Measurements from ENCODE around the gene GLT8D2. TPM values are rescaled to one million over a fixed set of nuclear protein-coding genes. Genes with fewer than 3 reads are reported as not detected.
A peak's percentile ranks its signal among the peaks of the same experiment; 100 is the strongest.

The GLT8D2 gene
- total and polyA plus RNA-seq, 4 donors = 1.6 to 36.5 (median 6.1) TPM

DNA sequence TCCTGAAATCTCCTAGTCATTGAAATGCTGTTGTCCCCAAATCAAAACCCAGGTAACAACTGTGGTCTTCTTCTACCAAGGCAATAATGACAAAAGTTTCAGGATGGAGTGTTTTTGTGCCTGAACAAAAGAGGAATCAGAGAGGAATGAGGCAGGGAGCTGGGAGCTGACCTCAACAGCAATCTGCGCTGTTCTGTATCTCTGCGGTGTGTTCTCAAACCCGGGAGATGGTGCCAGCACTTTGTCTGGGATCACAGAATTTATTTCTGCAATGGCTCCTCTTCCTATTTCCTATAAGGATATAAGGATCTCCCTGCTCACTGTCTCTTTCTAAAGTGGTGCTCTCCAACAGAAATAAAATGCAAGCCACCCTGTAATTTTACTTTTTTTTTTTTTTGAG lies 449 bp upstream of the GLT8D2 start:
- Histone ChIP-seq H3K27ac (ENCODE audit: low read depth in 1 of 2, low read length in 1 of 2) (no peak overlapping the region), H3K9ac (ENCODE audit: insufficient read depth in 1 of 2, low read length in 2 of 2) (peak overlapping the region in 1 of 2 donors; percentile 77), H3K36me3 (ENCODE audit: control insufficient read depth in 4 of 4, insufficient read depth in 4 of 4, low read length in 4 of 4) (no peaks in the 10 kb centered on the region), H3K9me3 (ENCODE audit: control insufficient read depth in 4 of 4, insufficient read depth in 3 of 4, low read length in 3 of 4) (no peaks in the 10 kb centered on the region), H3K4me1 (ENCODE audit: control insufficient read depth in 5 of 5, insufficient read depth in 5 of 5, low read length in 5 of 5) (peaks cover 0 to 27% (median 2%) of the 10 kb centered on the region in 5 donors), H3K27me3 (ENCODE audit: control insufficient read depth in 3 of 3, insufficient read depth in 3 of 3, low read length in 2 of 3) (no peaks in the 10 kb centered on the region), H3K4me3 (peak overlapping the region; percentile 24)
- ATAC-seq (ENCODE audit: insufficient read depth, low FRiP score) (no peak), DNase-seq (peak in 1 of 3 donors; percentile 29)
- TF ChIP-seq, protein P1, sequence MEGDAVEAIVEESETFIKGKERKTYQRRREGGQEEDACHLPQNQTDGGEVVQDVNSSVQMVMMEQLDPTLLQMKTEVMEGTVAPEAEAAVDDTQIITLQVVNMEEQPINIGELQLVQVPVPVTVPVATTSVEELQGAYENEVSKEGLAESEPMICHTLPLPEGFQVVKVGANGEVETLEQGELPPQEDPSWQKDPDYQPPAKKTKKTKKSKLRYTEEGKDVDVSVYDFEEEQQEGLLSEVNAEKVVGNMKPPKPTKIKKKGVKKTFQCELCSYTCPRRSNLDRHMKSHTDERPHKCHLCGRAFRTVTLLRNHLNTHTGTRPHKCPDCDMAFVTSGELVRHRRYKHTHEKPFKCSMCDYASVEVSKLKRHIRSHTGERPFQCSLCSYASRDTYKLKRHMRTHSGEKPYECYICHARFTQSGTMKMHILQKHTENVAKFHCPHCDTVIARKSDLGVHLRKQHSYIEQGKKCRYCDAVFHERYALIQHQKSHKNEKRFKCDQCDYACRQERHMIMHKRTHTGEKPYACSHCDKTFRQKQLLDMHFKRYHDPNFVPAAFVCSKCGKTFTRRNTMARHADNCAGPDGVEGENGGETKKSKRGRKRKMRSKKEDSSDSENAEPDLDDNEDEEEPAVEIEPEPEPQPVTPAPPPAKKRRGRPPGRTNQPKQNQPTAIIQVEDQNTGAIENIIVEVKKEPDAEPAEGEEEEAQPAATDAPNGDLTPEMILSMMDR (IDR thresholded peaks at IDR 0.05; ENCODE audit: control extremely low read depth, extremely low read depth) = no peak
- 36 to 54% methylated on average over 3 of the region's 3 CpGs for WGBS, 2 donors

DNA sequence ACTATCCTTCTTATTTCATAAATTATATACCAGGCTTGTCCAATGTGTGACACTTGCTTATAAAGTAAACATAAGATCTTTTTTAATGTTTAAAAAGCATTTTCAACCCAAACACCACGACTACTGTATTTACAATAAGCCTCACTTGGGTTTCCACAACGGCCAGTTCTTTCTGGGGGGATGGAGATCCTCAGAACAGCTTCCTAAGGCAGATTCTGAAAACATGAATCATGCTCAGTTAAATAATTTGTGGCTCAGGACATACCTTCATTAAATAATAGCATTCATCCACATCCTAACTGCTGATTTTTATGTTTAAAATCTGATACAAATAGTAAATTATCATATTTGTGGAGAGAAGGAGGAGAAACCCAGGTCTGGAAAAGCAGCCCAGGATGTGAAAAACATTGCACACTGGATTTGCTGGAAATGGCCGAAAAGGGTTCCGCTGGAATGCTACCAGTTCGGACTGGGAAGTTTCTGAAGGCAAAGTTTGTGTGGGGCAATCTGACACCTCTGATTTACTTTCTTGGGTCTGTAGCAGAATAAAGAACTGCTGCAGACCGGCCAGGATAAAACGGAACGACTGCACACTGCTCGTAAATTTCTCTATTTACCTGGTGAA lies 597 bp downstream of the GLT8D2 start:
- TF ChIP-seq, protein P1 (IDR thresholded peaks at IDR 0.05; ENCODE audit: control extremely low read depth, extremely low read depth) = no peak
- Histone ChIP-seq H3K4me1 (ENCODE audit: control insufficient read depth in 5 of 5, insufficient read depth in 5 of 5, low read length in 5 of 5) (peaks cover 0 to 28% (median 5%) of the 10 kb centered on the region in 5 donors), H3K27me3 (ENCODE audit: control insufficient read depth in 3 of 3, insufficient read depth in 3 of 3, low read length in 2 of 3) (no peaks in the 10 kb centered on the region), H3K36me3 (ENCODE audit: control insufficient read depth in 4 of 4, insufficient read depth in 4 of 4, low read length in 4 of 4) (no peaks in the 10 kb centered on the region), H3K9ac (ENCODE audit: insufficient read depth in 1 of 2, low read length in 2 of 2) (peak overlapping the region; percentile 33 to 77), H3K27ac (ENCODE audit: low read depth in 1 of 2, low read length in 1 of 2) (peak overlapping the region in 1 of 2 donors; percentile 70), H3K9me3 (ENCODE audit: control insufficient read depth in 4 of 4, insufficient read depth in 3 of 4, low read length in 3 of 4) (no peaks in the 10 kb centered on the region), H3K4me3 (peak overlapping the region; percentile 24)
- peak; percentile 23 for ATAC-seq (ENCODE audit: insufficient read depth, low FRiP score)
- peak in 2 of 3 donors; percentile 66 to 71 for DNase-seq
- 26 to 39% methylated on average over 9 of the region's 9 CpGs for WGBS, 2 donors

DNA sequence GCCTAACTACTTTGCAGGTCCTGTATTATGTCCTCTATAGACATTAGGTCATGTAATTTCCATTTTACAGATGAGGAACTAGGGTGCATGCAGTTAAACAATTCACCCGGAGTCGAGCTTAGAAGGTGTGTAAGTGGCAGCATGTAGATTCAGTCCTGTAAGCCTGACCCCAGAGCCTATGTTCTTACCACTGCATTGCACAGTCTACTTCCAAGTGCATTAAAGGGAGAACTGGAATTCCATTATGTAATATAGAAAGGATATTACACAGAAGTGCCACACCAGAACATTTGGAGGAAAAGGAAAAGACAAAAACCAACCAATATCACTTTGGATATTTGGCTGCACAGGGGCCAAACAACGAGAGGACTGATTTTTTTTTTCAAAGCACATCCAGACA lies 1.2 kb downstream of the GLT8D2 start:
- Histone ChIP-seq H3K27me3 (ENCODE audit: control insufficient read depth in 3 of 3, insufficient read depth in 3 of 3, low read length in 2 of 3) (no peaks in the 10 kb centered on the region), H3K4me3 (no peak overlapping the region), H3K9me3 (ENCODE audit: control insufficient read depth in 4 of 4, insufficient read depth in 3 of 4, low read length in 3 of 4) (no peaks in the 10 kb centered on the region), H3K4me1 (ENCODE audit: control insufficient read depth in 5 of 5, insufficient read depth in 5 of 5, low read length in 5 of 5) (peaks cover 0 to 28% (median 5%) of the 10 kb centered on the region in 5 donors), H3K36me3 (ENCODE audit: control insufficient read depth in 4 of 4, insufficient read depth in 4 of 4, low read length in 4 of 4) (no peaks in the 10 kb centered on the region), H3K9ac (ENCODE audit: insufficient read depth in 1 of 2, low read length in 2 of 2) (peak overlapping the region in 1 of 2 donors; percentile 77), H3K27ac (ENCODE audit: low read depth in 1 of 2, low read length in 1 of 2) (no peak overlapping the region)
- no peak for ATAC-seq (ENCODE audit: insufficient read depth, low FRiP score)
- peak in 2 of 3 donors; percentile 24 to 34 for DNase-seq
- 79 to 86% methylated on average over 3 of the region's 3 CpGs for WGBS, 2 donors
- TF ChIP-seq, protein P1 (IDR thresholded peaks at IDR 0.05; ENCODE audit: control extremely low read depth, extremely low read depth) = no peak

Measured in lung (tissue), 12 donors.